NOMO-1 (cell line): ENCODE measurements around the gene CFAP74.
A peak's percentile ranks its signal among the peaks of the same experiment; 100 is the strongest.
"Not testable (repeated sequence)": the region's sequence is repeated elsewhere in the genome, so short reads cannot be mapped to it uniquely, and the experiment has no call there.

Experiments
- DNase-seq, 2 experiments: peaks; one replicate each; lab custom pipeline; 2025; ENCODE audit not compliant: unreplicated experiment in 2 of 2; lab: John Stamatoyannopoulos, UW

The CFAP74 gene

DNA sequence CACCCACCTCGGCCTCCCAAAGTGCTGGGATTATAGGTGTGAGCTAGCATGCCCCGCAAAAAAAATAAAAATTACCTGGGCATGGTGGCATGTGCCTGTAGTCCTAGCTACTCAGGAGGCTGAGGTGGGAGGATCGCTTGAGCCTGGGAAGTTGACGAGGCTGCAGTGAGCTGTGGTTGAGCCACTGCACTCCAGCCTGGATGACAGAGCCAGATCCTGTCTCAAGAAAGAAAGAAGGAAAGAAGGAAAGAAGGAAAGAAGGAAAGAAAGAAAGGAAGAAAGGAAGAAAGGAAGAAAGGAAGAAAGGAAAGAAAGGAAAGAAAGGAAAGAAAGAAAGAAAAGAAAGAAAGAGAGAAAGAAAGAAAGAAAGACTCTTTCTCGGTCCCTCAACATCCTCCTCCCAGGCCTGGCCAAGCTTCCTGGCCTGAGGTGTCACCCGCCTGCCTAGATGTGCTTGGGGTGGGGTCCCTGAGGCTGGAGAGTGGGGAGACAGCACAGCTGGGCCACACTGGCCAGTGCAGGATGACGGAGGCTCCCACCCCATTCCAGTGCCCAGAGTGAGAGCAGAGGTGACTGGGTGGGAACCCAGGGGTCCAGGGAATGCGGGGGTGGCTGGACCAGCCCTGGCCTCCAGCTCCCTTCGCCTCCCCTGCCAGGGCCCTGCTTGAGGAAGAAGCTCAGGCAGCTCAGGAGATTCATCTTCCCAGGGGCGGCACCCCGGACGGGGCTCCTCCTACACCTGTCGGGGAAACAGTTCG lies 102.5 kb downstream of the CFAP74 start:
- DNase-seq = no peak

GRCh38 chr1:1899967-1900327 lies 103.6 kb downstream of the CFAP74 start:
- DNase-seq = no peak

DNA sequence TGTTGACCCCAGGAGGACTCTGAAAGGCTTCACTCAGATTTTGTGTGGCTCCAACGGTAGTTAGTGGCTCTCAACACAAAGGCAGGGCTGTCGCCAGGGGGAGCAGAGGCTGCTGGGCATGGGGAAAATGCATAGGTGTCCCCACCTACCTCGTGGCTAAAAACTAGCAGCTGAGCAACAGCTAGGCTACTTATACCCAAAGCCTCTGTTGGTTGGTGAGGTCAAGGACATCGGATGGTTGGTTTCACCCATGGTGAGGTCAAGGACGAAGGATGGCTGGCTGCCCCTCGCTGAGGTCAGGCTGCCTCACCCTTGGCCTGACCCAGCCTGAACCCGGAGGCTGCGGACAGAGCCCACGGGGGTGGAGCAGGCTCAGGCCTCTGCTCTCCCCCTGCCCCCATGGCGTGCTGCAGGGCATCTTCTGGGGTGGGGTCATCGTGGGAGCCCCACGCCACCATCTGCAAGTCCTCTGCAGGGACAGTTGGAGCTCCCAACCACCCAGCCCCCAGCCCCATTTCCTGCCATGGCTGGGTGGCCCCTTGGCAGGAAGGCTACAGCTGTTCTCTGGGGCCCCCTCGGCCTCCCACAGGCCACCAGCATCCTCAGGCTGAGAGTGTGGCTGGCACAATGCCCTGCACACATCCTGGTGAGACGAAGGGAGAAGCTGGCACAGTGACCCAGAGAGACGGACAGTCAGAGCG lies 104.2 kb downstream of the CFAP74 start:
- DNase-seq = no peak

DNA sequence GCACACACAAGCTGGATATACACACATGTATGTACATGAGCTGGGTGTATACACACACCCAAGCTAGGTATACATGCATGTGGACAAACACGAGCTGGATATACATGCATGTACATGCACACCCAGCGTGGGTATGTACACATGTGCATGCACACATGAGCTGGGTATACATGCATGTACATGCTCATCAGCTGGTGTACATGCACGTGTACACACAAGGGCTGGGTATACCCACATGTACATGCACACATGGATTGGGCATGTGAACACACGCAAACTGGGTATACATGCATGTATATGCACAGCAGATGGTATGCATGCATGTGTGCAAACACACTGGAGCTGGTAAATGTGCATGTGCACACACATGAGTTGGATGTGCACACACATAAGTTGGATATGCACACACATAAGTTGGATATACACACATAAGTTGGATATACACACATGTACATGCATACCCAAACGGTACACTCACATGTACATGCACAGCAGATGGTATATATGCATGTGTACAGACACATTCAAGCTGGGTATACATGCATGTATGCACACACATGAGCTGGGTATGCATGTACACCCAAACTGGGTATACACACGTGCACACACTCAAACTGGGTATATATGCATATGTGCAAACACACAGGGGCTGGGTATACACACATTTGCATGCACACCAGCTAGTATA lies 105.2 kb downstream of the CFAP74 start:
- DNase-seq = no peak

DNA sequence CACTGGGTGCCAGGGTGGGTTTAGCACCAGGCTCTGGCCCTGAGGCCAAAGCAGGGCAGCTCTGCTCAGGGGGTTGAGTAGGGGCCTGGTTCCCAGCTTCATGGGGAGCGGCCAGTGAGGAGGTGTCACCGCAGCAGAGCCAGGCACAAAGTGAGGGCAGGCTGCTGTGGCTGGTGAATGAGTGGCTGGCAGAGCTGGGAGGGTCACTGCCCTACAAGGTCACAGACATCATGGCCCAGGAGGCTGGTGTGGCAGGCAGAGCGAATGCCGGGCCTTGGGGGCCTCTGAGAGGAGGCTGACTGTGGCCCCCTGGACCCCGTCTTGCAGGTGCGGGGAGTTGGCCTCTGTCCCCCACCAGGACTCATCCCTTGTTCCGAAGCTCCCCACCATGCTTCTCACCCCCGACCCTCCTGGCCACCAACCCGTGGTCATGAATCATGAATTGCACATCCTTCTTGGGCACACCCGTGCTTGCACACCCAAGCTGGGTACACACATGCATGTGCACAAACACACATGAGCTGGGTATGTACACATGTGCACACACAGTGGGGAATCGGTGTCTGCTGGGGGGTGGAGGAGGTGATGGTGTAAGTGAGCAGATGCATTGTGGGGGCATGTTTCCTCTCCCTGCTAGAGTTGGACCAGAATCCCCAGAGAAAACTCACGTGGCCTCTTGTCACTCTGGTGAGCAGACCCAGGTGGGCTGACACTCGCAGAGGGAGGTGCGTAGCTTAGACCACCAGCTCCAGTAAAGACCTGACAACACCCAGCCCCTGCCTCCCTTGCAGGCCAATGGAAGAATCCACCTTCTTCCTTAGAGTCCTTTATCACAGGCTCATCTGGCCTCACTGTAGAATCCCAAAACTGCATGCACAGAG lies 107.9 kb downstream of the CFAP74 start:
- no peak for DNase-seq

GRCh38 chr1:1895060-1895418 lies 108.5 kb downstream of the CFAP74 start:
- DNase-seq = no peak

DNA sequence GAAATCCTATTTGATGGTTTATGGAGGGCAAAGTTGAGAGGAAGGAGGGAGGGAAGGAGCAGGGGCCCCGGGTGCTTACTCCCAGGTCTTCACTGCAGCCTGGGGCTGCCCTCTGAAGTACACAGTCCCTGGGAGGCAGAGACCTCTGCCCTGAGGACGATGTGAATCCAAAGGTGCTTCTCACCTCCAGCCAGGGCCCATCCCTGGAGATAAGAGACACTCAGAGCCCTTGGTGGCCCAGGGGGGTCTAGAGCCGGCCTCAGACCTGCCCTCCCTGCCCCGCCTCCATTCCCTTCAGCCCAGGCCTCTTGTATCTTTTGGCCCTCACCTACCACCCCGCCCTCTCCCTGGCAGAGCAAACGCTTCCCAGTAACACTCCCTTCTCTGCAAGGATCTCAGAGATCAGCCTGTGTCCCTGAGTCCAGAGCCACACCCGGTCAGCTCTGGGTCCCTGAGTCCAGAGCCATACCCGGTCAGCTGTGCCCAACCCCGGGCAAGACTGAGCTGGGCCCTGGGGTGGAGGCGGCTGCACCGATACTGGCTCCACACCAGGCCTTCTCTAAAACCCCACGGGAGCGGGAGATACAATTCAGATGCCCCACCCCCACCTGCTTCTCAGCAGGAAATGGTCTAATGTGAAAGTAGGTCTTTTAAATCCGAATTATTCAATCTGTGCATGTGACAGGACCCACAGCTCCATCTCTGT lies 109.1 kb downstream of the CFAP74 start:
- no peak for DNase-seq

GRCh38 chr1:1893997-1894353 lies 109.6 kb downstream of the CFAP74 start:
- no peak for DNase-seq

DNA sequence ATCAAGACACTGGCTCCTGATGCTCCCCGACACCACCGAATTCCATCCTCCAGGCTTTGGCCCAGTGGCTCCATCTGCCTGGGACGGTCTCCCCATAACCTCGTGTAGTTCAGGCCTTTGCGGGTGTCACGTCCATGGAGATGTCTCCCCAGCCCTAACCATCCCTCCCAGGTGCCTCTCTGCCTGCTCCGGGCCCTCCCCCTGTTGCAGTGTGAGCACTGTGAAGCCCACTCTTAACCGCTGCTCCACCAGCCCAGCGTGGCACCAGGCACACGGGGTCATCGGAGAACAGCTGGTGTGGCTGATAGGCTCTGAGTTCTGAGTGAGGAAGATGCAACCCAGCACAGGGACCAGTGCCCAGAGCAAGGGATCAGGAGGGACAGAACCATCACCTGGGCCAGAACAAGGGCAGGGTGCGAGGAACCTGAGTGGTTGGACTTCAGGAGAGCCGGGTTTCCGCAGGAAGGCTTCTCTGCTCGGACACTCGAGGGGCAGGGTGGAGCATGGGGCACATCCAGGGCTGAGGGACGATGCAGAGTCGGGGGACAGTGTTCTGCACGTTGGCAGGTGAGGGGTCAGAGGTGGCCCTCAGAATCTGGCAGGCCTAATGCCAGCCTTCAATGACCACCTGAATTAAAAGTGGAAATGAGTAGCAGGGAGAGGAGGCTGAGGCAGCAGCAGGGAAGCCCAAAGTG lies 110.1 kb downstream of the CFAP74 start:
- no peak for DNase-seq

- no peak for DNase-seq
These were observed 110.8 kb downstream of the CFAP74 start for GRCh38 chr1:1892763-1893120.

DNA sequence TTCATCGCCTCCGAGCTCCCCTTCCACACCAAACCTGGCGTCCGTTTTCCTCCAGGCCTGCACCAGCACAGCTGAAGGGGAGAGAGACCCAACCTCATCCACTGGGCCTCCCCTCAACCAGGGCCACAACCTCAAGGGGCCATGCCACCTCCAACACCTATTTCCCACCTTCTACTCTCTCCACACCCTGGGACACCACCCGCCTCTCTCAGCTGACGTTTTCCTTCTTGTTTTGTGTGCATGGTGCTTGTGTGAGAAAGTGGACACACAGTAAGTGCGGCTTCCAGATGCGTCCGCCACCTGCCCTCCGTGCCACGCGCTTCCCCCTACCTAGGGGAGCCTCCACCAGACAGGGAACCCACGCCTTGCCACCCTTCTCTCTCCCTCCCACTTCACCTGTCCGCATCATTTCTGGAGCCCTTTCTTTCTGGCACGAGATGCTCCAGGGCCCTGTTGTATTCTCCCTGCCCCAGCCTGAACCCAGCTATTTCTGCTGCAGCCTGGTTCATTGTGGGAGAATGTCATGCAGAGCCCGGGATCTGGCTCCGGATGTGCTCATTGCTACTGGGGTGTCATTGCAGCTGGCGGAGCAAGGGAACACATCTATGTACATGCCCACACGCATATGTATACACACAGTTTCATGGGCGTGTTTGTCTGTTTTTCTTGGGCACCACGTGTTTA lies 111.4 kb downstream of the CFAP74 start:
- no peak for DNase-seq

GRCh38 chr1:1891349-1892078 lies 112.1 kb downstream of the CFAP74 start:
- DNase-seq = peak; percentile 29 to 46

GRCh38 chr1:1890506-1891348 lies 112.9 kb downstream of the CFAP74 start, which contains the start of gene GNB1:
GNB1 (minus strand) TSS chr1:1891087; CDS start chr1:1825453, 65,634 bp downstream.
- peak; percentile 70 to 84 for DNase-seq

DNA sequence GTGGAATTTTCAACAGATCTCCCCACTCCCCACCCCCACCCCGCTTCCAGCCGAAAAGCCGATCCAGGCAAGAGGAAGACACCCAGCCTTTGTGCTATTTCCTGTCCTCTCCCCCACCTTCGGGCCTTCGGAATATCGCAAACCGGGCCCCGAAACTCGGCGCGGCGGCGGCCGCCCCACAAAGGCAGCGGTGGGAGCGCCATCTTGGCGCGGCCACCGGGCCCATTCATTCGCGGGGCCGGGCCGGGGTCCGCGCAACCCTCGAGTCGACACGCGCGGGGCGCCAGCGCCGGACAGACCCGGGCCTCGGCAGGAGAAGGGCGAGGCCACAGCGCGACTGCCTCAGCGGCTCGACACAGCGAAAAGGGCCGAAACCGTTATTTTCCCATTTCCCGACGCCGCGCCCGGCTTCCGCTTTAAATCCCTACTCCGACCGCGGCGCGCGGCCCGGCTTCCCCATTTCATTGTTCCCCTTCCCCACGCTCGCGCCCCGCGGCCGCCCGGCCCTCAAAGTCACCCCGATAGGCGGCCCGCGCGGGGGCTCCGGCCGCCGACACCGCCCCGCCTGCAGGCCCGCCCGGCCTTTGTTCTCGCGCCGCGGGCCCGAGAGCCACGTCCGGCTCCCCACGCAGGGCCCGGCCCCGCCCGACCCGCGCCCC lies 113.6 kb downstream of the CFAP74 start:
- peak; percentile 41 to 63 for DNase-seq

GRCh38 chr1:1889090-1889750 lies 114.4 kb downstream of the CFAP74 start:
- no peak for DNase-seq

GRCh38 chr1:1883890-1884289 lies 119.7 kb downstream of the CFAP74 start:
- not testable (repeated sequence) for DNase-seq
